Dendritic cell treated with granulocyte-macrophage colony-stimulating factor and Interleukin-4, amounts not matched to agents 40 ng/mL and 50 ng/mL, for 4 days (primary cell): ENCODE measurements around the gene VDAC1.

Source experiments
- H3K27ac Mint-ChIP-seq: one replicate; pipeline ENCODE4 v1.8.0; 2022; ENCODE audit warnings: mild to moderate bottlenecking, mixed read lengths
- H3K27me3 Mint-ChIP-seq: one replicate; pipeline ENCODE4 v1.8.0; 2022; ENCODE audit warnings: mild to moderate bottlenecking, mixed read lengths
- H3K36me3 Mint-ChIP-seq: one replicate; pipeline ENCODE4 v1.8.0; 2022; ENCODE audit warnings: low read depth, mixed read lengths
- H3K4me1 Mint-ChIP-seq: one replicate; pipeline ENCODE4 v1.8.0; 2022; ENCODE audit warnings: low read depth, mixed read lengths
- H3K4me3 Mint-ChIP-seq: one replicate; pipeline ENCODE4 v1.8.0; 2022; ENCODE audit warnings: mild to moderate bottlenecking, moderate library complexity, mixed read lengths
- H3K9me3 Mint-ChIP-seq: one replicate; pipeline ENCODE4 v1.8.0; 2022; ENCODE audit warnings: mixed read lengths
- intact Hi-C: fragments of 100-400 bp; cut with micrococcal nuclease; formaldehyde crosslinking; loops from one replicate; pipeline ENCODE4 v1.15.0; 2022

The VDAC1 gene

GRCh38 chr5:134004626-134005416, at the start of gene VDAC1:
VDAC1 (minus strand) TSS chr5:134004975; CDS start chr5:133993012, 11,963 bp downstream.
- intact Hi-C loops, result loop anchor here (1.0 kb wide), 1 partner anchor 37 kb away; the partner anchor contains the start of gene C5orf15
- H3K4me3 Mint-ChIP-seq, result peak within 1 kb of the TSS; percentile 86
- peaks cover 47% of the 10 kb centered on the region for H3K4me1 Mint-ChIP-seq
- H3K27ac Mint-ChIP-seq, result peak within 1 kb of the TSS; percentile 91
- H3K27me3 Mint-ChIP-seq, result peaks cover 41% of the 10 kb centered on the region
- H3K9me3 Mint-ChIP-seq, result no peaks in the 10 kb centered on the region
- peaks cover 46% of the 10 kb centered on the region for H3K36me3 Mint-ChIP-seq

GRCh38 chr5:134053840-134054338, 49.1 kb upstream of the VDAC1 start:
- Mint-ChIP-seq H3K27me3 (no peaks in the 10 kb centered on the region), H3K4me1 (peaks cover 11% of the 10 kb centered on the region), H3K36me3 (no peaks in the 10 kb centered on the region), H3K4me3 (no peak overlapping the region), H3K27ac (no peak overlapping the region), H3K9me3 (no peaks in the 10 kb centered on the region)
- intact Hi-C loops, result no loop called here

- peaks cover 11% of the 10 kb centered on the region for H3K4me1 Mint-ChIP-seq
- no peak overlapping the region for H3K27ac Mint-ChIP-seq
- H3K9me3 Mint-ChIP-seq, result no peaks in the 10 kb centered on the region
- intact Hi-C loops, result no loop called here
- no peak overlapping the region for H3K4me3 Mint-ChIP-seq
- no peaks in the 10 kb centered on the region for H3K36me3 Mint-ChIP-seq
- H3K27me3 Mint-ChIP-seq, result no peaks in the 10 kb centered on the region
Measured at GRCh38 chr5:134053314-134053839, 48.6 kb upstream of the VDAC1 start.

- no peaks in the 10 kb centered on the region for H3K9me3 Mint-ChIP-seq
- no peak overlapping the region for H3K27ac Mint-ChIP-seq
- peaks cover 11% of the 10 kb centered on the region for H3K4me1 Mint-ChIP-seq
- peaks cover 1% of the 10 kb centered on the region for H3K27me3 Mint-ChIP-seq
- H3K36me3 Mint-ChIP-seq, result no peaks in the 10 kb centered on the region
- no peak overlapping the region for H3K4me3 Mint-ChIP-seq
- intact Hi-C loops, result no loop called here
Measured at GRCh38 chr5:134051305-134051704, 46.5 kb upstream of the VDAC1 start.

GRCh38 chr5:134048864-134049263, 44.1 kb upstream of the VDAC1 start:
- Mint-ChIP-seq H3K27ac (no peak overlapping the region), H3K9me3 (no peaks in the 10 kb centered on the region), H3K4me3 (no peak overlapping the region), H3K27me3 (peaks cover 2% of the 10 kb centered on the region), H3K4me1 (peaks cover 11% of the 10 kb centered on the region), H3K36me3 (no peaks in the 10 kb centered on the region)
- intact Hi-C loops, result no loop called here

GRCh38 chr5:134047687-134048056, 42.9 kb upstream of the VDAC1 start:
- Mint-ChIP-seq H3K4me1 (no peaks in the 10 kb centered on the region), H3K36me3 (no peaks in the 10 kb centered on the region), H3K27ac (no peak overlapping the region), H3K27me3 (peaks cover 2% of the 10 kb centered on the region), H3K9me3 (no peaks in the 10 kb centered on the region), H3K4me3 (no peak overlapping the region)
- intact Hi-C loops, result no loop called here

- Mint-ChIP-seq H3K9me3 (no peaks in the 10 kb centered on the region), H3K27me3 (peaks cover 2% of the 10 kb centered on the region), H3K4me1 (no peaks in the 10 kb centered on the region), H3K4me3 (no peak overlapping the region), H3K27ac (no peak overlapping the region), H3K36me3 (no peaks in the 10 kb centered on the region)
- intact Hi-C loops, result no loop called here
Measured at GRCh38 chr5:134046801-134047686, 42.3 kb upstream of the VDAC1 start.

- Mint-ChIP-seq H3K4me3 (no peak overlapping the region), H3K27me3 (peaks cover 2% of the 10 kb centered on the region), H3K36me3 (no peaks in the 10 kb centered on the region), H3K4me1 (no peaks in the 10 kb centered on the region), H3K27ac (no peak overlapping the region), H3K9me3 (no peaks in the 10 kb centered on the region)
- intact Hi-C loops, result no loop called here
Measured at GRCh38 chr5:134046330-134046729, 41.6 kb upstream of the VDAC1 start.

- intact Hi-C loops, result no loop called here
- Mint-ChIP-seq H3K9me3 (no peaks in the 10 kb centered on the region), H3K36me3 (no peaks in the 10 kb centered on the region), H3K4me1 (no peaks in the 10 kb centered on the region), H3K27me3 (peaks cover 2% of the 10 kb centered on the region), H3K4me3 (no peak overlapping the region), H3K27ac (no peak overlapping the region)
Measured at GRCh38 chr5:134043793-134044792, 39.3 kb upstream of the VDAC1 start.

- Mint-ChIP-seq H3K4me1 (no peaks in the 10 kb centered on the region), H3K4me3 (no peak overlapping the region), H3K27me3 (peaks cover 5% of the 10 kb centered on the region), H3K36me3 (no peaks in the 10 kb centered on the region), H3K9me3 (no peaks in the 10 kb centered on the region), H3K27ac (no peak overlapping the region)
- intact Hi-C loops, result no loop called here
Measured at GRCh38 chr5:134041570-134042411, 37.0 kb upstream of the VDAC1 start.

- H3K4me1 Mint-ChIP-seq, result no peaks in the 10 kb centered on the region
- no peaks in the 10 kb centered on the region for H3K9me3 Mint-ChIP-seq
- no peak overlapping the region for H3K4me3 Mint-ChIP-seq
- no peaks in the 10 kb centered on the region for H3K36me3 Mint-ChIP-seq
- H3K27me3 Mint-ChIP-seq, result peaks cover 15% of the 10 kb centered on the region
- intact Hi-C loops, result no loop called here
- no peak overlapping the region for H3K27ac Mint-ChIP-seq
Measured at GRCh38 chr5:134038138-134038537, 33.4 kb upstream of the VDAC1 start.

GRCh38 chr5:134037160-134037559, 32.4 kb upstream of the VDAC1 start:
- H3K27ac Mint-ChIP-seq, result no peak overlapping the region
- H3K27me3 Mint-ChIP-seq, result peaks cover 15% of the 10 kb centered on the region
- H3K9me3 Mint-ChIP-seq, result no peaks in the 10 kb centered on the region
- intact Hi-C loops, result no loop called here
- H3K4me1 Mint-ChIP-seq, result no peaks in the 10 kb centered on the region
- H3K4me3 Mint-ChIP-seq, result no peak overlapping the region
- H3K36me3 Mint-ChIP-seq, result no peaks in the 10 kb centered on the region
